ENCODE measurements around the gene TMEM72.
"Not testable (repeated sequence)": the region's sequence is repeated elsewhere in the genome, so short reads cannot be mapped to it uniquely, and the experiment has no call there.

The TMEM72 gene

GRCh38 chr10:44865289-44865671 is 45.9 kb upstream of the TMEM72 start:
- TF ChIP-seq CTCF (IDR thresholded peaks at IDR 0.05; ENCODE audit: low read depth, low read length, missing control alignments), result no peak
- DNase-seq (ENCODE audit: extremely low read depth, low read depth), result no peak
- H3K4me3 ChIP-seq (replicated peaks; ENCODE audit: low read depth, low read length), result 0 out of 2 replicates have a peak overlapping the region, but pooled peaks have one; percentile 47

GRCh38 chr10:44866367-44866766 is 44.8 kb upstream of the TMEM72 start:
- not testable (repeated sequence) for H3K4me3 ChIP-seq (replicated peaks; ENCODE audit: low read depth, low read length)

GRCh38 chr10:44870031-44870430 is 41.1 kb upstream of the TMEM72 start:
- H3K4me3 ChIP-seq (replicated peaks; ENCODE audit: low read depth, low read length), result no peak overlapping the region
- DNase-seq (ENCODE audit: extremely low read depth, low read depth), result no peak
- no peak for TF ChIP-seq CTCF (IDR thresholded peaks at IDR 0.05; ENCODE audit: low read depth, low read length, missing control alignments)

More at GRCh38 chr10:44866367-44866766, 44.8 kb upstream of the TMEM72 start:
- not testable (repeated sequence) for DNase-seq (ENCODE audit: extremely low read depth, low read depth)

- no peak overlapping the region for H3K4me3 ChIP-seq (replicated peaks; ENCODE audit: low read depth, low read length)
- no peak for TF ChIP-seq CTCF (IDR thresholded peaks at IDR 0.05; ENCODE audit: low read depth, low read length, missing control alignments)
- DNase-seq (ENCODE audit: extremely low read depth, low read depth), result no peak
Measured at GRCh38 chr10:44873160-44873559, 38.0 kb upstream of the TMEM72 start.

- DNase-seq (ENCODE audit: extremely low read depth, low read depth), result no peak
- no peak for TF ChIP-seq CTCF (IDR thresholded peaks at IDR 0.05; ENCODE audit: low read depth, low read length, missing control alignments)
- H3K4me3 ChIP-seq (replicated peaks; ENCODE audit: low read depth, low read length), result no peak overlapping the region
Measured at GRCh38 chr10:44874166-44874565, 37.0 kb upstream of the TMEM72 start.

GRCh38 chr10:44878706-44879530 is 32.2 kb upstream of the TMEM72 start:
- H3K4me3 ChIP-seq (replicated peaks; ENCODE audit: low read depth, low read length), result peak overlapping the region; percentile 28
- peak; percentile 60 for DNase-seq (ENCODE audit: extremely low read depth, low read depth)
- TF ChIP-seq CTCF (IDR thresholded peaks at IDR 0.05; ENCODE audit: low read depth, low read length, missing control alignments), result no peak

- DNase-seq (ENCODE audit: extremely low read depth, low read depth), result no peak
- TF ChIP-seq CTCF (IDR thresholded peaks at IDR 0.05; ENCODE audit: low read depth, low read length, missing control alignments), result no peak
- H3K4me3 ChIP-seq (replicated peaks; ENCODE audit: low read depth, low read length), result peak overlapping the region; percentile 28; the same call in 1 of the 2 replicates
Measured at GRCh38 chr10:44879531-44879899, 31.6 kb upstream of the TMEM72 start.
